Loucy (cell line): ENCODE results near the gene TRMO.

Experiments
- CTCF ChIP-seq: fragments of 200-600 bp; sonication (generic); conservative IDR thresholded peaks from 2 replicates; pipeline ENCODE4 v1.5.1; 2014; ENCODE audit warnings: mild to moderate bottlenecking, antibody characterized with exemption, low read length
- EZH2phosphoT487 ChIP-seq: fragments of 200-600 bp; IDR thresholded peaks from 2 replicates; pipeline ENCODE4 v1.6.1; 2018; ENCODE audit warnings: antibody characterized with exemption, mild to moderate bottlenecking, moderate library complexity, borderline replicate concordance

- TF ChIP-seq CTCF (no peak), EZH2phosphoT487 (no peak)
Measured at GRCh38 chr9:97941323-97941722, 19.0 kb upstream of the TRMO start.
